ENCODE results near the gene PELI1.

DNA sequence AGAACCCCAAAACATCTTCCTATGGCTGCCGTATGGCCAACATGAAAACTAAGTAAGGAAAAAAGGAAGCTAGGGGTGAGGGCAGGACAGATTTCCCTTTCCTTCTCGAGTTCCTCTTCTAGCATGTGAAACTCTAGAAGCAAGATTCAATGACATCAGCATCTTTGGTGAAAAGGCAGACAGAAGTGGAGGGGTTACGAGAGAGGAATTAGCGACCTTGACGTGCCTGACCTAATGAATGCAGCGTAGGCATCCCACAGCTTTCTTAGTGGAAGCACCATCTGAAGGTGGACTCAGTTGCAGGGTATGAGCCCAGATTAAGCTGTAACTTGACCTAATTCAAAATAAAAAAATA is 47.9 kb upstream of the PELI1 start:
- TF ChIP-seq, protein P1, sequence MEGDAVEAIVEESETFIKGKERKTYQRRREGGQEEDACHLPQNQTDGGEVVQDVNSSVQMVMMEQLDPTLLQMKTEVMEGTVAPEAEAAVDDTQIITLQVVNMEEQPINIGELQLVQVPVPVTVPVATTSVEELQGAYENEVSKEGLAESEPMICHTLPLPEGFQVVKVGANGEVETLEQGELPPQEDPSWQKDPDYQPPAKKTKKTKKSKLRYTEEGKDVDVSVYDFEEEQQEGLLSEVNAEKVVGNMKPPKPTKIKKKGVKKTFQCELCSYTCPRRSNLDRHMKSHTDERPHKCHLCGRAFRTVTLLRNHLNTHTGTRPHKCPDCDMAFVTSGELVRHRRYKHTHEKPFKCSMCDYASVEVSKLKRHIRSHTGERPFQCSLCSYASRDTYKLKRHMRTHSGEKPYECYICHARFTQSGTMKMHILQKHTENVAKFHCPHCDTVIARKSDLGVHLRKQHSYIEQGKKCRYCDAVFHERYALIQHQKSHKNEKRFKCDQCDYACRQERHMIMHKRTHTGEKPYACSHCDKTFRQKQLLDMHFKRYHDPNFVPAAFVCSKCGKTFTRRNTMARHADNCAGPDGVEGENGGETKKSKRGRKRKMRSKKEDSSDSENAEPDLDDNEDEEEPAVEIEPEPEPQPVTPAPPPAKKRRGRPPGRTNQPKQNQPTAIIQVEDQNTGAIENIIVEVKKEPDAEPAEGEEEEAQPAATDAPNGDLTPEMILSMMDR (tag by site-specific recombination; IDR thresholded peaks at IDR 0.05): no peak
- TF ChIP-seq, protein P2, sequence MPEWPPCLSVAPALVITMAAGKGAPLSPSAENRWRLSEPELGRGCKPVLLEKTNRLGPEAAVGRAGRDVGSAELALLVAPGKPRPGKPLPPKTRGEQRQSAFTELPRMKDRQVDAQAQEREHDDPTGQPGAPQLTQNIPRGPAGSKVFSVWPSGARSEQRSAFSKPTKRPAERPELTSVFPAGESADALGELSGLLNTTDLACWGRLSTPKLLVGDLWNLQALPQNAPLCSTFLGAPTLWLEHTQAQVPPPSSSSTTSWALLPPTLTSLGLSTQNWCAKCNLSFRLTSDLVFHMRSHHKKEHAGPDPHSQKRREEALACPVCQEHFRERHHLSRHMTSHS (tag by site-specific recombination; IDR thresholded peaks at IDR 0.05): no peak
- no peak for TF ChIP-seq GLI4 (tag by site-specific recombination; IDR thresholded peaks at IDR 0.05)
- TF ChIP-seq KLF9 (tag by site-specific recombination; IDR thresholded peaks at IDR 0.05; ENCODE audit: low read depth): no peak
- no peak for TF ChIP-seq ZNF221 (tag by site-specific recombination; IDR thresholded peaks at IDR 0.05; ENCODE audit: borderline replicate concordance)
